Stimulated activated CD8-positive, alpha-beta memory T cell treated with anti-CD3 and anti-CD28 coated beads, Interleukin-7, amount 100 ng/mL, for 48 hours (primary cell): ENCODE measurements around the gene TCP10L.
"Not testable (repeated sequence)": the region's sequence is repeated elsewhere in the genome, so short reads cannot be mapped to it uniquely, and the experiment has no call there.

Experiments used
- DNase-seq, 2 donors: peaks; one replicate each; pipeline ENCODE4 v3.0.0-alpha.2; 2020; ENCODE audit warnings: low read depth in 1 of 2; ENCODE audit errors: extremely low read depth in 1 of 2

Gene TCP10L

DNA sequence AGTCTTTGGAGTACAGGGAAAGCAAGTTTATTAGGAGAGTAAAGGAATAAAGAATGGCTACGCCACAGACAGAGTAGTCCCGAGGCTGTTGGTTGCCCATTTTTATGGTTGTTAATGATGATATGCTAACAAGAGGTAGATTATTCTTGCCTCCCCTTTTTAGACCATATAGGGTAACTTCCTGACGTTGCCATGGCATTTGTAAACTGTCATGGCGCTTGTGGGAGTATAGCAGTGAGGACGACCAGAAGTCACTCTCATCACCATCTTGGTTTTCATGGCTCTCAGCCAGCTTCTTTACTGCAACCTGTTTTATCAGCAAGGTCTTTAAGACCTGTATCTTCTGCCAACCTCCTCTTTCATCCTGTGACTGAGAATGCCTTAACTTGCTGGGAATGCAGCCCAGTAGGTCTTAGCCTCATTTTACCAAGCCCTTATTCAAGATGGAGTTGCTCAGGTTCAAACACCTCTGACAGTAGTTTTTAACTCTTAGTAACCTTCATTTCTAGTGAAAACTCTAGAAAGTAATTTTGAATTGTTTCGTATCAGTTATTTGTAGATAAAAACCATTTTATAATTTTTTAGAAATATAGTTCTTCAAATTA is 26.2 kb downstream of the TCP10L start:
- DNase-seq = no peak

DNA sequence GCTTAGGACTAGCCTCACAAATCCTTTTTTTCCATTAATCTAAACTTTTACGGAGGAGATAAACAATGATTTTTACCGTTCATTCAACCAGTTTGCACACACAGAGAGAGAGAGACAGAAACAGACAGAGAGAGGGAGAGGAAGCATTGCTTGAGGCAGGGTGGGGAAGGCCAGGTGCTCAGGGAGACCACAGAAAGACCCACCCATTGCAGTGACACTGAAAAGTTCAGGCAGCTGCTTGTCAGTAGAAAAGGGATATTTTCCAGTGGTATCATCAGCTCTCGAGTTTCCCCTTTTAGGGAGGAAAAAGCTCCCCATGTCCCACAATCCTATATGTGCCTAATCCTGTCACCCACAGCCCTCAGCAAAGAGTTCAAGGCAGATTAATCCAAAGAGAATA is 27.2 kb downstream of the TCP10L start:
- no peak for DNase-seq

DNA sequence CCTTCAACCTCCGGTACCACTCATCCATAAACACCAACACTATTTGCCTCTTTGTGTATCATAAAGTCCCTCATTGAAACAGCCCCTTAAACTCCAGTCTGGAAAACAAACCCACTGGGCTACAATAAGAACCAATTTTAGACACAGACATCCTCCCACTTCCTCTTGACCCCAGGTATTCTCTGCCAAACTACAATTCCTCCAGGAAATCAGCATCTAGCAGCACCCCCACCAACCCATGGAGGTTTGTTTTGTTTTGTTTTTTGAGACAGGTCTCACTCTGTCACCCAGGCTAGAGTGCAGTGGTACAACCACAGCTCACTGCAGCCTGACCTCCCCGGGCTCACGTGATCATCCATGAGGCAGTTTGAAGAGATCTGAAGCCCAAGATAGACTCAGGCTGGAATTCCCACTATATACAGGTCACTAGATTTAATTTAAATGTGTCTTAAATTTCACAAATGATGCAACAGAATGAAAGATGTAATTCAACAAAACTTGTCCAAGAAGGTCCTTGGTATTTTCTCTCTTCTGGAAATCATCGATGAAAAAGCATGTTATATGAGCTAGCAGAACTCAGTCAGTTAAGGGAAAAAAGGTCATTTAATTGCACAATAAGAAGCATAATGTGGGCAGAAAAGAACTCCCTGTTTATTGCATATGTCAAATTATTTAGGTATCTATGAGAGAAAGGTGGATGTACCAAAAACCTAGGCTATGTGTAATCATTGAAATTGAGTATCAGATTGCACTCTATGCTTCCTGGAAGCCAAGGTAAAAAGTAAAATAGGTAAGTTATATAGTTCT is 30.3 kb downstream of the TCP10L start:
- DNase-seq = no peak

DNA sequence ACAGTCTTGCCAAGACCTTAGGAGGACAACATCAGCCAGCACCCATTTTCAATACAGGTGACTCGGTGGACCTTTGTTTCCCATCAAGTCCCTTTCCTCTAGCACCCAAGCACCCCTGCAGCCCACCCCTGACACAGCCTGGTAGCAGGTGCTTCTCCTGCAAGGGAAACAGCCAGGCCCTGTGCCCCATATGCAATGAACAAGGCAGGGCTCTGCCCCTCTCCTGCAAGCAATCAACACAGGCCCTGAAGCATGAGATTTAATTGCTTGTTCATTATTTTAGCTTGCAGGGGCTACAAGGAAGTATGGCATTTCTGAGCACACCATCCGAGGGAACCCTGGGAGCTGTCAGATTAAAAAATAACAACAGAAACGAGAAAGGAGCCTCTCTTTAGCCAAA is 35.4 kb downstream of the TCP10L start:
- DNase-seq = no peak

DNA sequence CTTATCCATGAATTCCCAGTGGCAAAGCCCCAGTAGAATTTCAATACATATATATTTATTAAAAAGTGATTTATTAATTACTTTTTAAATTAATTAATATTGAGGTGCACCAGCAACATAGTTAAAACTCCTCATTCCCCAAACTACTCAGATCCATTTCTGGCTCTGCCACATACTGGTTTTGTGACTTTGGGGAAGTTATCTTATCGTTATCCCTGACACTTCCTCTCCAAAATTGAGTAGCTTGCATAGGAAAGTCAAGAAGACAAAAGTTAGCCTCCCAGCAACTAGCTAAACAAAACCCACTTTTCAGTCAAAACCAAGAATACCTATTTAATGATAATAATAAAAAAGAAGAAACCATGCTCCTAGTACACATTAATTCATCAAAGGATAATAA is 35.9 kb downstream of the TCP10L start:
- no peak for DNase-seq

DNA sequence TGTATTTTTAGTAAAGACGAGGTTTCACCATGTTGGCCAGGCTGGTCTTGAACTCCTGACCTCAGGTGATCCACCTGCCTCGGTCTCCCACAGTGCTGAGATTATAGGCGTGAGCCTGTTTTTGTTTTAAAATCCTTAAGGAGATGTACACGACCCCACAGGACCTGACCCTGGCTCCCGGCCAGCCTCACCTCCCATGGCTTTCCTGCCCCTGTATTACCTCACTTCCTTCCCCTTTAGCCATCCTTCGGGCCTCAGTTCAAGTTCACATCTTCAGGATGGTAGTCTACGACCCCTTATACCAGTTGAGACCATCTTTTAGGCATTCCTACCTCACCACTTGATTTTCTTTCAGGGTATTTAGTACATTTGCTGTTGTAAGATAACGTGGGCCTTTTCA is 36.3 kb downstream of the TCP10L start:
- DNase-seq = no peak

DNA sequence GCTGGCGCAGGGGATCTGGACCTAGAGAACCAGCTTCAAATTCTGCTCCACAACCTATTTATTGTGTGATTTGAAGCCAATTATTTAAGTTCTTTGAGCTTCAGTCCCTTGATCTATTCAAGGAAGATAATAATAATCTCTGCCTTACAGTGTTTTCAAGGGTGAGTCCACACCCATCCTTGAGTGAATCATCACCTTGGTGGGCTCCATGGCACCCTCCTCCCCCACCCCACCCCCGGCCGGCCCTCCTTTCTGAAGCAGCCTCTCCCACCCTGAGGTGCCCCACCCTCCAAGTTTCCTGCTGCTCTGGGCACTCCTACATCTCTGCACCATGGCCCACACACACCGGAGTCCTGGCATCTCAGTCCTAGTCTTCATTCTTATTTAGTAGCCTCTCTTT is 38.3 kb downstream of the TCP10L start:
- no peak for DNase-seq

DNA sequence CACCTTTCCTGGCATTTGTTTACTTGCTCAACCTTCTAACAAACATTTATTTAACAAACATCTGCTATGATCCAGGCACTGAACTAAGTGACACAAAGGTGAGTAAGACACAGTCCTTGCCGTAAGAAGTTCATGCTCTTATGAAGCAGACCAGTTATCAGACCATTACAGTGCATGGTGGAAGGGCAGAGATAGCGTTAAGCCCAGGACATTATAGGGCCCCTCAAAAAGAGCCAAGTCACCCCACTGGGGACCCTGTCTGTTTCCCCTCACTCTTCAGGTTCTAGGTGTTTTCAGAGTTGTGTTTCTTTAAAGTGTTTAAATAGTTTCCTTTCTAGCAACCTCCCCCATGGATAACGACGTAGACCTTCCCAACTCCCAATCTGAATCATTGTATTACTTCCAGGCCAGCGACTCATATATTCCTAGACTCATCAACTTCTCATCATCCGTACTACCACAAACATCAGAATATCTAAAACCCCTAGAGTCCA is 39.3 kb downstream of the TCP10L start:
- no peak for DNase-seq

DNA sequence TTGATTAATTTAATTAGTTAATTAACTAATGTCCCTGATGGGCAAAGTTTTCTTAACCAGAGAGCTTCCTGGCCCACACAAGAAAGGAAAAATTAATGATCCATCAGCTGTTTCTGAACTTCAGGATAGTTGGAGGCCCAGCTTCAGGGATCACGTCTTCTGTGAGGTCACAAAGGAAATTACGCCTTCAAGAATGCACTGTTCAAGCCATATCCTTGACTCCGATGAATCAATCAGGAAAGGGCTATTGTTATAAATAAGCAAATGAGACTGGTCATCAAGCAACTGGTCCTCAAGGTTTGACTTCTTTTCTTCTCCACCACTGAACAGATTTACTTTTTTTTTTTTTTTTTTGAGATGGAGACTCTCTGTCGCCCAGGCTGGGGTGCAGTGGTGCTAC is 40.6 kb downstream of the TCP10L start:
- DNase-seq = no peak

DNA sequence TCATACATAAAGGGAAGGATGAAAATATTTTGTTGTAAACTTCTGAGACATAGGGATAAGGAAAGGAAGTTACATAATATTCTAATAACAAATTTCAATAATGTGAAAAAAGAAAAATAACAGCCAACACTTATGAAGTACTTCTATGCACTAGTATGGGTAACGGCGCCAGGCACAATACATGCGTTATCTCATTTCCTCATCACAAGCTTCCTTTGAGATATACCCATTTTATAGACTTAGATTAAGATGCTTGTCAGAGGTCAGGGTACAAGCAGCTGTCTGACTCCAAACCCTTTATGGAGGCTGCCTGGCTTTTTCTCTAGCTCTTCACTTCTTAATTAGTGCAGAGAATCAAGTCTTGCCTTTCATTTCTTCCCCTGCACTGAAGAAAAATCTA is 41.3 kb downstream of the TCP10L start:
- no peak for DNase-seq

DNA sequence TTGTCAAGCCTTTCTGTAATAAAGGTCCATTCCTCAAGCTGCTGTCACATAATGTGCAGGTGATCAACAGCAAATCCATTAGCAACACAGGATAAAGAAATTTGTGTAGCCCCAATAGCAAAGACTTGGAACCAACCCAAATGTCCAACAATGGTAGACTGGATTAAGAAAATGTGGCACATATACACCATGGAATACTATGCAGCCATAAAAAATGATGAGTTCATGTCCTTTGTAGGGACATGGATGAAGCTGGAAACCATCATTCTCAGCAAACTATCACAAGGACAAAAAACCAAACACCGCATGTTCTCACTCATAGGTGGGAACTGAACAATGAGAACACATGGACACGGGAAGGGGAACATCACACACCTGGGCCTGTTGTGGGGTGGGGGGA is 42.3 kb downstream of the TCP10L start:
- DNase-seq = not testable (repeated sequence)

DNA sequence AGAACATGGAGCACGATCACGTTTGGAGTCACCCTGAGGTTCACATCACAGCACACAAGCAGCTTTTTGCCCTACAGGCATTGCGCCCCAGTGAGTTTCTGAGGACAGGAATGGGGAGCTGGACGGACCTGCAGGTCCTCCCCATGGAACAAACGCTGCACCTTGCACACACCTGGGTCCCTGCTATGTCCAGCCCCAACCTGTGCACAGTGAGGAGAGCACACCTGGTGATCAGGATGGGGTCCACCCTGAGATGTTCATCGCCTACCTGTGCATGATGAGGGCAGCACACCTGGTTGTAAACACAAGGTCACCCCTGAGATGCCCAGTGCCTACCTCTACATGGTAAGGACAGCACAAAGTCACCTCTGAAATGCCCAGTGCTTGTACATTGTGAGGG is 45.9 kb downstream of the TCP10L start:
- no peak for DNase-seq

DNA sequence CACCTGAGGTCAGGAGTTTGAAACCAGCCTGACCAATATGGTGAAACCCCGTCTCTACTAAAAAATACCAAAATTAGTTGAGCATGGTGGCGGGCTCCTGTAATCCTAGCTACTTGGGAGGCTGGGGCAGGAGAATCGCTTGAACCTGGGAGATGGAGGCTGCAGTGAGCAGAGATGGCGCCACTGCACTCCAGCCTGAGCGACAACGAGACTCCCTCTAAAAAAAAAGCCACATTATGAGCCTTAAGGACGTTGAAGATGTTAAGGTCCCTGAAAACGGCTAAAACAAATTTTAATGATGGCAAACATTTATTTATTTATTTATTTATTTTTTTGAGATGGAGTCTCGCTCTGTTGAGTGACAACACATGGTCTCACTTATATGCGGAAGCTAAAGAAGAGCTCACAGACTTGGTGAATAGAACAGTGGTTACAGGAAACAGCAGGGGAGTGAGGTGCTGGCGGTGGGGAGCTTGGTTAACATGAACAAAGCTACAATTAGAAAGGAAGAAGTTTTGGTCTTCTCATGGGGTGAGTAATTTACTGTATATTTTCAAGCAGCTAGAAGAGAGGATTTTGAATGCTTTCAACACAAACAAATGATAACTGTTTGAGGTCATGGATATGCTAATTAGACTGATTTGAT is 47.1 kb downstream of the TCP10L start:
- DNase-seq = peak in 1 of 2 donors; percentile 9

DNA sequence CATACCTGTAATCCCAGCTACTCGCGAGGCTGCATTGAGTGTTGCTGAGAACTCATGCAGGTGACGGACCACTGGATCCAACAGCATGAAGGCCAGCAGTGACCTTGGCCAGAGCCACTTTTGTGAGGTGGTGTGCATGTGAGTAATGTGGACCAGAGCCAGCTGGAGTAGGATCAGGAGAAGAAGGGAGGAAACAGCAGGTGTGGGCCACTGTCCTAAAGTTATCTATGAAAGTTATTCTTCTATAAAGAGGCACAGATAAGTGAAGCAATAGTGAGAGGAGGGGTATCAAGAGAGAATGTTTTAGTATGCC is 47.8 kb downstream of the TCP10L start:
- DNase-seq = no peak

DNA sequence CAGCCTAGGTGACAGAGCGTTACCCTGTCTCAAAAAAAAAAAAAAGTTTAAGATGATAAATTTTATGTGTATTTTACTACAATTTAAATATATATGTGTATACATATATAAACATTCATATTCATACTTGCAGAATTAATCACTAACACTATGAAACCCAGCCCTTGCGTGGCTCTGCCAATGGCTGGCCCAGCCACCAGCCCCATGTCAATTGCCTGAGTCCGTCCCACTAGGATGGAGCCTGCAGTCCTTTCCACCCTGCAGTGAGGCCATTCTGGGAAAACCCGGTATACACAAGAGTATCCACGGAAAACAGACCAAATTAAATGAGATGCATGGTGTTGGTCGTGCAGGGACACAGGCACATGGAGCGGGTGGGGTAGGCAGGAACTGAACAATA is 49.7 kb downstream of the TCP10L start:
- no peak for DNase-seq

DNA sequence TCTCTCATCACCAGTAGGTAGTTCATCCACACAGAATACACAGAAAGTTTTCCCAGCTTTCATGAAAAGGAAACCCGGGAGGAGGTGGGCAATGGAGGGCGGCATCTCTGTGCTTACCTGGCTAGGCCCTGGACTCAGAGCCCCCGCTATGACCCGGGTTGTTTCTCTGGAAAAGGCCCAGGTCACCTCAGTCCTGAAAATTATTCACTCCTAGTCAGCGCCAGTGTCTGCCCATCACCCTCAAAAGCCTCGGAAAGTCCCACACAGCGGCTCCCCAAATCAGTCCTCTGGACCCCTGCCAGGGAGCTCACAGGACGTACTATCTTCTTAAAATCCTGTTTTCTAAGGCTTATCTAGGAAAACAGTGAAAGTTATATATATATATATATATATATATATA is 51.2 kb downstream of the TCP10L start:
- DNase-seq = no peak

DNA sequence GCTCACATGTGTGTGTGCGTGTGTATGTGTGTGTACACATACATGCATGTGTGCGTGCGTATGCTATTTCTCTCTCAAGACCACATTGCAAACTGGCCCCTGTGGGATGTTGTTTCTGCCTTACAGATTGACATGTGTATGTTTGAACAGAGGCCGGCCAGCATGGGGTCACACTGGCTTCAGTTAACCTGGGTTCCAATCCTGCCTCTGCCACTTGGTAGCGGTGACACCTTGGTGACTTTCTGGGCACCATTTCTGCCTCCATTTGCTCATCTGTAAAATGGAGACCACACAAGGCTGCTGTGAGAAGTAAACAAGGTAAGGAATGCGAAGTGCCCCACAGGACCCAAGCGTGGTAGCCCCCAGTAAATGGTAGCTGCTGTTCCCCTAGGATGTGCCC is 51.7 kb downstream of the TCP10L start:
- no peak for DNase-seq

DNA sequence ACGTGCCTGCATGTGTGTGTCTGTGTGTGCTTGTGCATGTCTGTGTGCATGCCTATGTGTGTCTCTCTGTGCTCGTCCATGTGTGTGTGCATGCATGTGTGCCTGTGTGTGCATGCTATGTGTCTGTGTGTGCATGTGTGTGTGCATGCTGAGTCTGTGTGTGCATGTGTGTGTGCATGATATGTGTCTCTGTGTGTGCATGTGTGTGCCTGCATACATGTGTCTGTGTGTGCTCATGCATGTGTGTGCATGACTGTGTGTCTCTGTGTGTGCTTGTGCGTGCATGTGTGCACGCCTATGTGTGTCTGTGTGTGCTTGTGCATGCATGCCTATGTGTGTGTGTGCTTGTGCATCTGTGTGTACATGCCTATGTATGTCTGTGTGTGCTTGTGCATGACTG is 52.3 kb downstream of the TCP10L start:
- no peak for DNase-seq

DNA sequence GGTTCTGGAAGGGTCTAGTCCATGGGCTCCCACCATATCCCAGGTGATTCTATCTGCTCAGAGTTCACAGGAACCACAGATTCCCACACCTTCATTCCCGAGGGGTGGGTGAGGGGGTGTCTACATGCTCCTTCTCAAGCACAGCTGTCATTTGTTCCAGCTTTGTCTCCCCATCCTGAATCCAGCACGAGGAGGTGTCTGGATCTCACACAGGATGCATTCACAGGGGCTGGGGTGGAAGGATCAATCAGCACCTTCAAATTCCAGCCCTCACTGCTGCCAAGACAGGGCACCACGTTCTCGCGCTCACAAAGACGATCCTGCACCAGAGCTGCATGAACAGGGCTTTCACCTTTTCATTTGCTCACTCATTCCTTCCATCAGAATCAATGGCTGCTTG is 52.7 kb downstream of the TCP10L start:
- DNase-seq = no peak

DNA sequence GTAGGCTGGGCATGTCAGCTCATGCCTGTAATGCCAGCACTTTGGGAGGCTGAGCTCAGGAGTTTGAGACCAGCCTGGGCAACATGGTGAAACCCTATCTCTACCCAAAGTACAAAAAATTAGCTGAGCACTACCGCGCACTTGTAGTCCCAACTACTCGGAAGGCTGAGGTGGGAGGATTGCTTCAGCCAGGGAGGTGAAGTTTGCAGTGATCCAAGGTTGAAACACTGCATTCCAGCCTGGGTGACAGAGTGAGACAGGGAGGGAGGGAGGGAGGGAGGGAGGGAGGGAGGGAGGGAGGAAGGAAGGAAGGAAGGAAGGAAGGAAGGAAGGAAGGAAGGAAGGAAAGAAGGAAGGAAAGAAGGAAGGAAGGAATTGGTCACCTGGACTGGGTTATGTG is 53.8 kb downstream of the TCP10L start:
- not testable (repeated sequence) for DNase-seq

DNA sequence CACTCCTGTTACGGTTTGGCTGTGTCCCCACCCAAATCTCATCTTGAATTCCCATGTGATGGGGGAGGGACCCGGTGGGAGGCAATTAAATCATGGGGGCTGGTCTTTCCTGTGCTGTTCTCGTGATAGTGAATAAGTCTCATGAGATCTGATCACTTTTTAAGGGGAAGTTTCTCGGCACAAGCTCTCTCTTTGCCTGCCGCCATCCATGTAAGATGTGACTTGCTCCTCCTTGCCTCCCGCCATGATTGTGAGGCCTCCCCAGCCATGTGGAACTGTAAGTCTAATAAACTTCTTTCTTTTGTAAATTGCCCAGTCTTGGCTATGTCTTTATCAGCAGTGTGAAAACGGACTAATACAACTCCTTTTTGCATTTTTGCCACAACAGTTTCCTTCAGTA is 54.5 kb downstream of the TCP10L start:
- DNase-seq = not testable (repeated sequence)

DNA sequence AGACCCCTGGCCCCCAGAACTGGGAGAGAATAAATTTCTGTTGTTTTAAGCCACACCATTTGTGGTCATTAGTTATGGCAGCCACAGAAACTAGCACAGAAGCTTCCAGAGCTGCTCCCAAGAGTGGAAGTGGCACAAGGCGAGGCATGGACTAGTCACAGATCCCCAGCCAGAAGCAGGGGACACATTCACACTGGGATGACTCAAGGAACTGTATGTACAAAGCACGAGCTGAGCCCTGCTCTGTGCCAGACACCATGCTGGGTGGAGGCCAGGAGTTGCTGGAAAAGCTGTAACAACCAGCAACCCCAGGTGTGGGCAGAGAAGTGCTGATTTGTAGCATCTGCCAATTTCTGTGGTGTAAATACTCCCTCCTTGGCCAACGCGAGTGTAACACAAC is 55.6 kb downstream of the TCP10L start:
- DNase-seq = no peak
